ENCODE measurements around the gene F2.

- no peak for TF ChIP-seq GATA2 (IDR thresholded peaks at IDR 0.05; ENCODE audit: low read depth, low read length)
- no peak for TF ChIP-seq GATA3 (IDR thresholded peaks at IDR 0.05; ENCODE audit: low read depth, low read length)
Observed at GRCh38 chr11:46769636-46770221, 50.7 kb downstream of the F2 start.
